NCI-H2227 (cell line): ENCODE data around the gene SYCE1.
A peak's percentile ranks its signal among the peaks of the same experiment; 100 is the strongest.
"Not testable (repeated sequence)": the region's sequence is repeated elsewhere in the genome, so short reads cannot be mapped to it uniquely, and the experiment has no call there.

Source experiments
- DNase-seq: peaks from one replicate; lab custom pipeline; 2025; ENCODE audit not compliant: unreplicated experiment; lab: John Stamatoyannopoulos, UW

The SYCE1 gene

DNA sequence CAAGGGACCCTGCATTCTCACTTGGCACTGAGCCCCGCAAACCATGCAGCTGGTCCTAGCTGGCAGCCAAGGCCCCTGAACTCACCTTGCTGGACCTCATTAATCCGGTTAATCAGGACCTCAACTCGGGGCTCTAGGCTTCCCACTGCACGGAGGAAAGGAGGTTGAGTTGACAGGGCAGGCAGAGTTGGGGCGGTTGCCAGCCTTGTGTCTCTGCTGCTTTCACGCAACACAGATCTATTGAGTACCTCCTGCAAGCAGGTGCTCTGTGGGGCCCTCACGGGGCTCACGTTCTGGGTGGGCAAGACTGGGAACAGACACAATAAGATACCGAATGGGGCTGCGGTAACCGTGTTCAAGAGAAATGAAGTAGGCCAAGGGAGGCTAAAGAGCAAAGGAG, 6.2 kb downstream of the SYCE1 start:
- no peak for DNase-seq

DNA sequence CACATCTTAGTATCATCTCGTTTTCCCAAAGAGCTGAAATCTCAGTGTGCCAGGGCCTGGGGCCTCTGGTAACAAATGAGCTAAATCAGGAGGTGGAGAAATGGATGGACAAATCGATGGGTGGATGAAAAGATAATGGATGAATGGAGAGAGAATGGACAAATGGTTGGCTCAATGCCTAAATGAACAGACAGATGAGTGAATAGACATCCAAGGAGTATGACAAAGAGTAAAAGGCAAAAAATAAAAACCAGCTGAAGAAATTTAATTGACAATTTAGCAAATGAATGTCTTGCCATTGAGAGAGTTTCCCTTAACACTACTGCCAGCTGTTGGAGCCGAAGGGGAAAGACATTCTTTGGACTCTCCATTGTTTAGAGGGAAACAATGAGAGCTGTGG, 8.0 kb downstream of the SYCE1 start:
- no peak for DNase-seq

DNA sequence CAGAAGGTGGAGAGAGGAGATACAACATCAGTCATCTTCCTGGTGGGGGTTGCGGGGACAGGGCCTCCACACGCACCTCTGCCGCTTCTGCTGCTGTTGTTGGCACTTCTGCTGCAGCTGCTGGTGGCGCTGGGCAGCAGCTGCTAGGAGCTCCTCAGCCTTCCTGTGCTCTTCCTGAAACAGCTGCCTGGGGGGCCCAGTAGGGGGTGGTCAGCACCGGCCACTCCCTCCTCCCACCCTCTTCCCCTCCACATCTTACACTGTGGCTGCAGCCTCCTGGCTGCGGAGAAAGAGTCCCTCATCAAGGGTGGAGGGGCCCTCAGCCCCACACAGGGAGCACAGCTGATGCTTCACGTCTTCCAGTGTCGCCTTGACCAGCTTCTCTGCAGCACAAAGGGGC, 9.9 kb downstream of the SYCE1 start:
- no peak for DNase-seq

DNA sequence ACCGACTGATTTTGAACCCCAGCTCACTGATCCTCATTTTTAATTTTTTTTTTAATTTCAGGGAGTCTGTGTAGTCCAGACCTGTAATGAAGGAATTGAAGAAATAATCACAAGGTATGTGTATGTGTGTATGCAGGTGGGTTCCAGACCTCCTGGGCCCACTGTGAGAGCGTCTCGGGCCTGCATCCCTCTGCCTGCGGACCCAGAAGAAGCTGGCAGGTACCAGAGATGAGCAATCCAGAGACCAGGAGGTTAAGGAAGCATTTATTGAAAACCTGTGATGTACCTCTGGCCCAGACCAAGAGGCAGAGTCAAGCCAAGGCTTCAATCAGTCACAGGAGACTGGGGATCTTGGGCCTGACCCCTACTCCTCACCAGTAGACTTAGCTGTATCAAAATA, 10.8 kb downstream of the SYCE1 start:
- DNase-seq, result no peak

DNA sequence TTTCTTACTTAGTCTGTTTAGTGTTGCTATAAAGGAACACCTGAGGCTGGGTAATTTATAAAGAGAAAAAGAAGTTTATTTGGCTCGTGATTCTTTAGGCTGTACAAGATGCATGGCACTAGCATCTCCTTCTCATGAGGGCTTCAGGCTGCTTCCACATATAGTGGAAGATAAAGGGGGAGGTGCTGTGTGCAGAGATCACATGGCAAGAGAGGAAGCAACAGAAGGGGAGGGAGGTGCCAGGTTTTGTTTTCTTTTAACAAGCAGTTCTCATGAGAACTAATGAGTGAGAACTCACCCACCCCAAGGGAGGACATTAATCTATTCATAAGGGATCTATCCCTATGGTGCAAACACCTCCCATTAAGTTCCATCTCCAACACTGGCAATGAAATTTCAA, 20.9 kb downstream of the SYCE1 start:
- no peak for DNase-seq

DNA sequence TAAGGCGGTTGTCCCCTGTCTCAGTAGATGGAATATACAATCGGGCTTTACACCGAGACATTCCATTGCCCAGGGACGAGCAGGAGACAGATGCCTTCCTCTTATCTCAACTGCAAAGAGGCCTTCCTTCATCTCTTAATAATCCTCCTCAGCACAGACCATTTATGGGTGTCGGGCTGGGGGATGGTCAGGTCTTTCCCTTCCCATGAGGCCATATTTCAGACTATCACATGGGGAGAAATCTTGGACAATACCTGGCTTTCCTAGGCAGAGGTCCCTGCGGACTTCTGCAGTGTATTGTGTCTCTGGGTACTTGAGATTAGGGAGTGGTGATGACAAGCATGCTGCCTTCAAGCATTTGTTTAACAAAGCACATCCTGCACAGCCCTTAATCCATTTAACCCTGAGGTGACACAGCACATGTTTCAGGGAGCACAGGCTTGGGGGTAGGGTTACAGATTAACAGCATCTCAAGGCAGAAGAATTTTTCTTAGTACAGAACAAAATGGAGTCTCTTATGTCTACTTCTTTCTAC, 23.9 kb downstream of the SYCE1 start:
- not testable (repeated sequence) for DNase-seq

DNA sequence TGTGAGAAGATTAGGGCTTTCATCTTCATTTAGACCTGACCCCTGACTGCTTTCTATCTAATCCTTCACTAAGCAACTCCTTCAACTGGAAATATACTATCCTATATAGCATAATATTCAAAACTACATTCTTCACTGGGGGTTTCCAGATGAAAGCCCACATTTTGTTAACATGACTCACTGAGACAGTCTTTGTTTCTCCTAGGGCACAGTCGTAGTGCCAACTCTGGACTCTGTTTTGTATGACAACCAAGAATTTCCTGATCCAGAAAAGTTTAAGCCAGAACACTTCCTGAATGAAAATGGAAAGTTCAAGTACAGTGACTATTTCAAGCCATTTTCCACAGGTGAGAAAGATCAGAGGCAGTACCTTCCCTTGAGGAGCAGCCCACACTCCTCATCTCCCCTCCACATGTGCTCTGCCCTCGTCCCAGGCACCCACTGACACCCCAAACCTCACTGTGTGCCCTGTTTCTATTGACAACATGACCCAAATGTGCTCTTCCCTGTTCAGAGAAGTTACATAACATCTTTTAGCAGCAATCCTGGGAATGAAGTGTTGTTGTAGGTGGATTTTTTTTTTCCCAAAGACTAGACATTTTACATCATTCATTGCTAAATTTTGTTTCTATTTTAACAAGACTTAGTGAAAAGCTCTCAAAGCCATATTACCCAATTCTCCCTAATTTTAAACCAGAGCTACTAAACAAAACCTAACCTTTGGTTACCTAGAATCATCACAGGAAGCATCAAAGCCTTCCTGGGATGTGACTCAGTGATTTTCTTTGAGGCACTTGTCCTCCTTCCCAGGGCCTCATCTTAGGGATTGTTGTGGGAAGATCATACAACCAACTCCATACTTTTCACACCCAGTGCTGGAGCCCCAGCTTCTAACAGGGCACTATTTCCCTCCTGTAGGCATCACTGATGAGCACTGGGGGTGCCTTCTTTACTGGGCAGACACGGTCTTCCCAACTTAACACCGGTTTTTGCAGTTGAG, 27.5 kb downstream of the SYCE1 start:
- no peak for DNase-seq

DNA sequence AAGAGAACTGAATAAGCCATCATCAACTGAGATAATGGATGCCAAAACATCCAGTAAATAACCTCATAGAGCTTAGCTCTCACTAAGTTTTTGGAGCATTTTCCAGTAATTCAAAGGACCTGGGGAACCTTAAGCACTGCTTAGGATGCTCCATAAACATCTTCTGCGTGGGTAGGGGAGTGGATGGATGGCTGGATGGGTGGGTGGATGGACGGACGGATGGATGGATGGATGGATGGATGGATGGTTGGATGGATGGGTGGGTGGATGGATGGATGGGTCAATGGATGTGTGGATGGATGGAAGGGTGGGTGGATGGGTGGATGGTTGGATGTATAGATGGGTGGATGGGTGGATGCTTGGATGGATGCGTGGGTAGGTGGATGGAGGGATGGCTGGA, 29.2 kb downstream of the SYCE1 start:
- DNase-seq, result no peak

DNA sequence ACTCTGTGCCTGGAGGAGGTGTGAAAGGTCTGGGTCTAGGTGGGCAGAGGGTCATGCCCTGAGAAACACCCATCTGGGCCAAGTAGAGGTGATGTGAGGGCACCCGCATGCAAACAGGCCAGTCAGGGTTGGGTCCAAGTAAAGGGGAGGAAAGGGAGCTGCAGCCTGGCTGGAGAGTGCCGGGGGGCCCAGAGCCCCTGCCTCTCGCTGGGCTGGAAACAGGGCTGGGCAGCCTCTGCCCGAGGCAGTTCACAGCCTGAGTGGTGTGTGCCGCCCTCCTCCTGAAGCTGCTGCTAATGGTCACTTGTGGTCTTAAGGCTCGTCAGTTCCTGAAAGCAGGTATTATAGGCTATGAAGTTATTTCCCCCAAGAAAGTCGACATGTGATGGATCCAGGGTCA, 31.0 kb downstream of the SYCE1 start:
- DNase-seq, result no peak

DNA sequence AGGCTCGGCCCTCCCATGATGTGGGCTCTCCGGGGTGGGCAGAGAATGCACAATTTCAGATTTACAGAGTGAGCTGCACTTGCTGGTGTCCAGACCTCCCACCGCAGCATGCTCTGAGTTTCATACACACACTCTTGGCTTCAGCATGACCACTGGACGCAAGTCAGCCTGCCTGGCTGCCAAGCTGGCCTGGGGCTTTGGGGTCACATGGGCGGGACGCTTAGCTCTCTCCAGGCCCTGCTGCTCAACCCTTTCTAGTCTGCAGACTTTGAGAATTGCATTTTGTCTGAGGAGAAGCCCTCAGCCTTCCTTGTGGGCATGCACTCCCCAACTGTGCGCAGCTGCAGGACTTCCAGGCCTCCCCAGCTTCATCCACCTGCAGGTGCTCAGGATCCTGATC, 32.5 kb downstream of the SYCE1 start:
- no peak for DNase-seq

DNA sequence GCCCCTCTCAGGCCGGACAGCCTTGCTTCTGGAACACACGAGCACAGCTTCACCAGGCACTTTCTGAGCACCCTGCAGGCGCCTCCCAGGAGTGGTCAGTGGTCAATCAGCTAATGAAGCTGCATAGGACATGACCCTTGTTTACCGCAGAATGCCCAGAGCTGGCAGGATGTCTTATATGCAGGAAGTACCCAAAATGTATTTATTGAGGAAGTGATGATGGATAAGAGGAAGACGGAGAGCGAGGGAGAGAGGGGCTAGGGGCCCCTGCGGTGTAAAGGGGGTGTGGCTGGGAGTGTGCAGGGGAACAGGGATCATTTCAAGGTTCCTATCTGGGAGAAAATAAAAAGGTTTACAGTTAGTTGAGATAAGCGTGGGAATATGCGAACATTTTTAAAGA, 34.9 kb downstream of the SYCE1 start:
- no peak for DNase-seq

DNA sequence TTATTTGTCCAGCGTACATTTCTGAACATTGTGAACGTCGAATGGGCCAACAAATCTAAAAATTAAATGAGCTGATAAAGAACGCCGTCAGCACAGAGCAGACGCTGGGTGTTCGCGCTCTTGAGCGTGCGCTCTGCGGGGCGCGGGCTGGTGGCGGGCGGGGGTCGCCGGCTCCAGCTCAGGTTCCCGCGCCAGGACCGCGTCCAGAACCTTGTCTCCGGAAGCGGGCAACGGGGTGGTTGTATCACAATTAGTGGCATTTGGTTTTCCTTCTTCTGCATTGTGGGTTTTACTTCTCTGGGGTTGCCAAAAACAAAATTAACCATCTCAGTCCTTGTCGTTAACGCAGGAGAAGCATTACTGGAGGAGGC, 35.8 kb downstream of the SYCE1 start:
- DNase-seq, result peak; percentile 0

DNA sequence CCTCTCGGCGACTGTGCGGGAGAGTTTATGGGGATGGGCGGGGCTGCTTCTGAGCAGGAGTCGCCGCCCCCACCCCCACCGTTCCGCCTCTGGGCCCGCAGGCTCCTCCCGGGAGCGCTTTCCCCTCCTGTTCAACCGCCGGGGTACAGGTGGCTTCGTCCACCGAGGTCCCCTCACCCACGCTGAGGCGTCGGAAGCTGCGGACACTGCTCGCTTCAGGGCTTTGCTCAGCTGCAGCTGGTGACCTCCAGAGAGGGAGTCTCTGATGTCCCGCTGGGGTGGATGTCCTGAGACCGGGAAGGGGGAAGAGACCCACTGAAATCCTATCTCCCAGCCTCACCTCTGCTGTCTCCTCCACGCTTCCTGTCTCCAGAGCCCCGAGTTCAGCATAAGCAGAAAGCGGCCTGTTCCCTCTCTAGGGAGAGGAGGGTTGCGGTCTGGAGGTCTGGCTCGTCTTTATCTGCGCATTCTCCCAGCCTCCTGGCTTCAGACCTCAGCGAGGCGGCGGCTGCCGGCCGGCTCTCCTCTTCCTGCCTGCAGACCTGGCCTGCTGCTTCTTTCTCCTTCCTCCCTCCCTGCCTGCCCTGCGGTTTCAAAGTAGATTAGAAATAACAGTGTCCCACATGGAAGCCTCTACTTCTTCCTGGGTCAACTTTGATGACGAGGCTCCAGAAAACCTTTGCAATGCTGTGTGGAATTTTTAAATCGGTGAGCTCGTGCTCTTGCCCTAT, 36.4 kb downstream of the SYCE1 start:
- peak; percentile 46 for DNase-seq

DNA sequence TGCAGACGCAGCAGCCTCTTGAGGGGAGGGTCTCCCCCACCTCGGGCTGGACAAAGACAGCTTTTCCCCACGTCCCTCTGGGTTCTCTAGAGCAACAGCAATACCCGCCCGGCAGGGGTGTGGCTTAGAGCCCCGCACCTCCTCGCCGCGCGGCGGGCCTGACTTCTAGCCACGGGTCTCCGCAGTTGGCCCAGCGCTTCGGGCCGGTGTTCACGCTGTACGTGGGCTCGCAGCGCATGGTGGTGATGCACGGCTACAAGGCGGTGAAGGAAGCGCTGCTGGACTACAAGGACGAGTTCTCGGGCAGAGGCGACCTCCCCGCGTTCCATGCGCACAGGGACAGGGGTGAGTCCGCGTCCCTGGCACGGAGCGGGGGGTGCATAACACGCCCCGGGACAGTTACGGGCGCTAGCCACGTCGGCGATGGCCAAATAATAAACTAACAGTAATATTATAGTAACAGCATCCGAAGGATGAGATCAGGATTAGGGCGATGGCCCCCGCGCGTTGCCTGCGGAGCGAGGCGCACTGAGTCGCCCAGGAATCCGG, 37.0 kb downstream of the SYCE1 start:
- peak; percentile 32 for DNase-seq

DNA sequence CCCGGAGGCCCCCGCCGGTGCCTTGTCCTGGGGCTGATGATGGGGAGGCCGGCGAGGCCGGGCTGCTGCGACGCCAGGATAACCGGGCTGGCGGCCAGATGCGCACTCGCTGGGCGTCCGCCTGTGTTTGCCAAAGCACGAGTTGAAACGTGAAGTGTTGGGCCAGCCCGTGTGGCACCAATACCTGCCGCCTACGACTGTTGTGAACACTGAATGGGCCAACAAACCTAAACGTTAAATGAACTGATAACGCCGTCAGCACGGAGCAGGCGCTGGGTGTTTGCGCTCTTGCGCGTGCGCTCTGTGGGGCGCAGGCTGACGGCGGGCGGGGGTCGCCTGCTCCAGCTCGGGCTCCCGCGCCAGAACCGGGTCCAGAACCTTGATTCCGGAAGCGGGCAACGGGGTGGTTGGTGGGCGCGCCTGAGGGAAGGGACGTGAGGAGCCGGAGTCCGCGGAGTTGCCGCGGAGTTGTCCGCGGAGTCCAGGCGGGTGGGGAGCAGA, 37.6 kb downstream of the SYCE1 start:
- DNase-seq, result peak; percentile 45

DNA sequence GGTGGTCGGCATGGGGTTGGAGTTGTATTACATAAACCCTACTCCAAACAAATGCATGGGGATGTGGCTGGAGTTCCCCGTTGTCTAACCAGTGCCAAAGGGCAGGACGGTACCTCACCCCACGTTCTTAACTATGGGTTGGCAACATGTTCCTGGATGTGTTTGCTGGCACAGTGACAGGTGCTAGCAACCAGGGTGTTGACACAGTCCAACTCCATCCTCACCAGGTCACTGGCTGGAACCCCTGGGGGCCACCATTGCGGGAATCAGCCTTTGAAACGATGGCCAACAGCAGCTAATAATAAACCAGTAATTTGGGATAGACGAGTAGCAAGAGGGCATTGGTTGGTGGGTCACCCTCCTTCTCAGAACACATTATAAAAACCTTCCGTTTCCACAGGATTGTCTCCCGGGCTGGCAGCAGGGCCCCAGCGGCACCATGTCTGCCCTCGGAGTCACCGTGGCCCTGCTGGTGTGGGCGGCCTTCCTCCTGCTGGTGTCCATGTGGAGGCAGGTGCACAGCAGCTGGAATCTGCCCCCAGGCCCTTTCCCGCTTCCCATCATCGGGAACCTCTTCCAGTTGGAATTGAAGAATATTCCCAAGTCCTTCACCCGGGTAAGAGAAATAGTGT, 38.3 kb downstream of the SYCE1 start, which contains the start of gene CYP2E1:
Gene CYP2E1, plus strand, starts transcription at position 407 of the 632 bp plus-strand sequence. Its CDS starts 33 bp downstream, at position 440.
- DNase-seq, result no peak

DNA sequence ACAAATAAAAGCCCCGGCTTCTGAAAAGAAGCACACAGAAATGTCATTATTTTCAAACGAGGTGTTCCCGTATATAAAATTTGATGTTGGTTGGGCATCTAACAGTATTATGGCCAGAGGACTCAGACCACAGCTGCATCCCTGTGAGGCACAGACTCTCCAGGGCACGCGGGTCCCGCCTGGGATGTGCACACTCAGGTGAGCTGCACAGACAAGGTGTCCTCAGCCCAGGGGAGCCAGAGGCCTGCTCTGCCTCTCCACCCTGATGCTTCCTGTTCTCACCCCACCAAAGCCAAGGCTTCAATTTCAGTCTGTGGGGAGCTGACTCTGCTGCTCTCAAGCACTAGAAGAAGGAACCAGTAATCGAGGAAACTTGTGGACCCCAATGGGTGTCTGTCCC, 39.9 kb downstream of the SYCE1 start:
- DNase-seq, result no peak

DNA sequence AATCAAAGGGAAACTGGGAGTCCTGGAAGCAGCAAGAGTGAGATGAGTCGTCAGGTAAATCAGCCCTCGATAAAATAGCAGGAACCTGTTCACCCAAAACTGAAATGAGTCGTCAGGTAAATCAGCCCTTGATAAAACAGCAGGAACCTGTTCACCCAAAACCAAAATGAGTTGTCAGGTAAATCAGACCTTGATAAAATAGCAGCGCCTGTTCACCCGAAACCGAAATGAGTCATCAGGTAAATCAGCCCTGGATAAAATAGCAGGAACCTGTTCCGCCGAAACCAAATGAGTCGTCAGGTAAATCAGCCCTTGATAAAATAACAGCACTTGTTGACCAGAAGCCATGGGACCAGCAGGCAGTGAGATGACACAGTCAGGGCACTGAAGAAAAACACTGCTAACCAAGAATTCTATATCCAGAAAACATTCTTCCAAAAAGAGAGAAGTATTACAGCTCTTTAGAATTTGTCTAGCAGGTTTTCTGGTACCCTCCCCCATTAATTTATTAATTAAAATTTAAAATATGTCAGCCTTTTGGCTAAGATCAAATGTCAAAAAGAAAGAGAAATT, 41.7 kb downstream of the SYCE1 start:
- no peak for DNase-seq

DNA sequence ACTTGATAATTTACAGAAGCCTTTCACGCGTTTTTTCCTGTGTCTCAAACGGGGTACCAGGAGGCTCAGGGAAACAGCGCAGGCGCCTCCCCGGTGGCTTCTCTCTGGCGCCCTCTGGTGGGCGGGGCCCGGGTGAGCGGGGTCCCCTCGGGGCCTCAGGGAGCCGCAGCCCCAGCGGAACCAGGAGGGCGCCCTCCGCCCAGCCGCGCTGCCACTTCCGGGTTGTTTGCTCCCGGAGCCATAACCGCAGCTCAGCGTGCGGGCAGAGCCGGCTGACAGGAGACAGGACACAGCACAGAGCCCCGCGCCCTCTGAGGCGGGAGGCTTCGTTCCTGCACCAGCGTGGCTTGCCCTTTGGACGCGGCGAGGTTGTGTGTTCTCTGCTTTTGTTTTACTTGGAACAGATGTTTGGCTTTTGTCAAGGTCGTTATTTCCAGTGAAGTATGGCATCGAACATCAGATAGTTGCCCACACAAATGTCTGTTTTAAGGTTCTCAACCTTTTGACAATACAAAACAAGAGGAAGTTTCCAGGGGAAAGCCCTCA, 45.1 kb downstream of the SYCE1 start:
- peak; percentile 92 for DNase-seq

DNA sequence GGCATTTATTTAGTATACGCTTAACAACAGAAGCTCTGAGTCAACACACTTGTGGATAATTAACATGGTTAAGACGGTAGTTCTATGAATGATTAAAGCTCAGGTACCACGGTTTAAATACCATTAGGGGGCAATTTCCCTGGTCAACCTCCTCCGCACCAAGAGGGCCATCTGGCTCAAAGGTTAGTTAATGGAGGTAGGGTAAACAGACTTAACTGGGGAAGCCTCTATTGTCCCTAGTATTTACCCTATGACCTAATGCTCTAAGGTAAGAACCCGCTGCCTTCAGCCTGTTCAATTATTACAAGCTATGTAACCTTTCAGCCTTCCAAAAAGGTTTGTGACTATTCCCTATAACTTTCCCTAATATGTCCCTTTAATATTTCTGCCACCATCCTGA, 46.9 kb downstream of the SYCE1 start:
- not testable (repeated sequence) for DNase-seq
